H1 (cell line): ENCODE results near the gene OSTN. TPM values are rescaled to one million over a fixed set of nuclear protein-coding genes. Genes with fewer than 3 reads are reported as not detected.

Experiments used
- ATF2 ChIP-seq: IDR thresholded peaks from 2 replicates; pipeline ENCODE4 v1.6.1; 2012; ENCODE audit warnings: low read length, inconsistent platforms
- CBX8 ChIP-seq: fragments of 300-800, 300-1000 bp; sonication (generic); IDR thresholded peaks from 2 replicates; pipeline ENCODE4 v1.7.1; 2016; ENCODE audit warnings: low read depth, low read length, borderline replicate concordance
- CHD7 ChIP-seq: fragments of 300-600 bp; sonication (generic); IDR thresholded peaks from 2 replicates; pipeline ENCODE4 v1.7.1; 2012; ENCODE audit warnings: low read length, moderate library complexity, mild to moderate bottlenecking, inconsistent platforms; ENCODE audit not compliant: insufficient replicate concordance
- MAX ChIP-seq: IDR thresholded peaks from 2 replicates; pipeline ENCODE4 v1.6.1; 2012; ENCODE audit warnings: inconsistent platforms
- polyA plus RNA-seq, 7 experiments: library from polyadenylated mRNA; depleted of rRNA in 3 of 7; stranded (reverse) in 5 of 7; unstranded in 2 of 7; fragments of >200 nt in 5 of 7; fragments of 200-250 nt in 2 of 7; gene quantifications; 1 replicate in 5 of 7; 2 replicates in 1 of 7; 4 replicates in 1 of 7; pipeline versions ENCODE4 v1.2.1 to v1.2.3, GENCODE V29; 2011 to 2013; ENCODE audit warnings: missing spikeins in 2 of 7, mixed read lengths in 2 of 7
- total RNA-seq: library from RNA; stranded (reverse); fragmentation: NEBNext Ultra II Directional; extraction: Animal tissue kit (Norgen Biotek cat#: 25700); gene quantifications from 2 replicates; pipeline ENCODE4 v1.2.1, GENCODE V29; 2021

OSTN gene
- total and polyA plus RNA-seq, 2 of the 8 experiments (the other 6 are each of a cell fraction or from before 2014, with no cell fraction given) = not detected

GRCh38 chr3:191255156-191255555, 56.1 kb downstream of the OSTN start (continued):
- TF ChIP-seq CHD7 (no peak), ATF2 (no peak), CBX8 (no peak), MAX (0 out of 2 replicates have a peak, but pooled peaks have one; percentile 17)
